ENCODE data around the gene CILP2. TPM values are rescaled to one million over a fixed set of nuclear protein-coding genes. Genes with fewer than 3 reads are reported as not detected.

CILP2 gene
- total RNA-seq, 1 donor from 2014 or later = 0.27 TPM

DNA sequence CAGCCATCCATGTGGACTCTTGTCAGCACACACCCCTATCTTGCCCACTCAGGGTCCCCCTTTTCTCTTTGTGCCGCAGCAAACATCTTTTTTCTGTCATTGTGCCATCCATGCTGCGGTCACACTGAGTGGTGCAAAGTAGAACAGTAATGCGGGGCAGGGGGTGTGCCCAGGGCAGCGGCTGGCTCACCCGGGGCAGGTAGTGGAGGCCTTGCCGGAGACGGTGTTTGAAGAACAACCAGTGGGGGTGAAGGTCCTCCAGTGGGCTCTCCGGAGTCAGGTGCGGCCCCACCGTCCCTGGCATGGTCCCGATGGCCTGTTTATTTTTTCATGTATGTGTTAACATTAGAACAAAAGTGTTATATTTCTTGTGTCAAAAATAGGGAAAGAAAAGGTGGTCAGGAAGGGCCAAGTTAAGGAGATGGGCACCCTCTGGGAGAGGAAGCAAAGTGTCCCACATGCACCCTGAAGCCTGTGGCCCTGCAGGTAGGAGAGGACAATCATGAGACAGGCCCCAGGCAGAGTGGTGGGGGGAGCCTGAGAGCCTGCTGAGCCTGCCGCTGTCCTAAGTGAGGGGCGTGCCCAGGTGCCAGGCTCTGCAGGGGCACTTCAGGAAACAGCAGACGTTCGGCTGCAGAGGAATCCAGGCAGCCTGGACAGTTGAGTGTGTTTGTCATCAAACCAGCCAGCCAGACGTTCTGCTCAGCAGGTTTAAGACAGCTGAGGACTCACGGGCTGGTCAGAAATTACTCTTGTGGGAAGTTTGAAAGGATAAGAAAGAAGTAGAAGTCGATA, 35.1 kb upstream of the CILP2 start:
- DNase-seq (ENCODE audit: low spot score) (no peak), ATAC-seq (no peak)
- intact Hi-C loops (cut with DNase I) = no loop called here

DNA sequence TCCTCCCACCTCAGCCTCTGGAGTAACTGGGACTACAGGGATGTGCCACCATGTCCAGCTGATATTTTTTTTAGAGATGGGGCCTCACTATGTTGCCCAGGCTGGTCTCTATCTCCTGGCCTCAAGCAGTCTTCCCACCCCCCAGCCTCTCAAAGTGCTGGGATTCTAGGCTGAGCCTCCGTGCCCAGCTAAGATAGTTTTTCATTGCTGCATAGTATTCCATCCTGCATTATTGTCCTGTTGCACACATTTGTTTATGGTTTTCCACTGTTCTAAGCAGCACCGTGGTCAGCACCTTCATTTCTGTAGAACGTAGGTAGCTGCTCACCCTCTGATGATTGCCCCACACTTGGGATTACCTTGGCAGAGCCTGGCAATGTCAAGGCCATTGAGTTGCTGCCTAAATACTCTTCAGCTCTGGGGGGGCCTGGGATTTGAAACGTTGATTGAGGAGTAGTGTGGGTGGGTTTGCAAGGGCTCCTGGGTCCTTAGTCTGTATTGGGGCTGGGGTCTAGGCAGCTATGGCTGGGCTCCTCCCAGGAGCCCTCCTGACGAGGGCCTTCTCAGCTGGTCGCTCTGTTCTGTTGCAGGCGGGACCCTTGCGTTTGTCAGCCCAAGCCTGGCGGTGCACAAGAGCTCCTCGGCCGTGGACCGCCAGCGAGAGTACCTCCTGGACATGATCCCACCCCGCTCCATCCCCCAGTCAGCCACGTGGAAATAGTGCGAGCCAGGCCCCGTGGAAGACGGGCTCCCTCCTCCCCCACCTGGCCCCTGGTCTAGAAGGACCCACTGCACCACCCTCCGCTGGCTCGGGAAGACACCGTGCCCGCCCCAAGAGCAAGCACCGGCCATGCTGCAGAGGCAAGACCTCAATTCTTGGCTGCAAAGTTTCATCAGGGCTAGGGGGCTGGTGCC, 33.1 kb upstream of the CILP2 start:
- DNase-seq (ENCODE audit: low spot score) = no peak
- ATAC-seq = no peak

DNA sequence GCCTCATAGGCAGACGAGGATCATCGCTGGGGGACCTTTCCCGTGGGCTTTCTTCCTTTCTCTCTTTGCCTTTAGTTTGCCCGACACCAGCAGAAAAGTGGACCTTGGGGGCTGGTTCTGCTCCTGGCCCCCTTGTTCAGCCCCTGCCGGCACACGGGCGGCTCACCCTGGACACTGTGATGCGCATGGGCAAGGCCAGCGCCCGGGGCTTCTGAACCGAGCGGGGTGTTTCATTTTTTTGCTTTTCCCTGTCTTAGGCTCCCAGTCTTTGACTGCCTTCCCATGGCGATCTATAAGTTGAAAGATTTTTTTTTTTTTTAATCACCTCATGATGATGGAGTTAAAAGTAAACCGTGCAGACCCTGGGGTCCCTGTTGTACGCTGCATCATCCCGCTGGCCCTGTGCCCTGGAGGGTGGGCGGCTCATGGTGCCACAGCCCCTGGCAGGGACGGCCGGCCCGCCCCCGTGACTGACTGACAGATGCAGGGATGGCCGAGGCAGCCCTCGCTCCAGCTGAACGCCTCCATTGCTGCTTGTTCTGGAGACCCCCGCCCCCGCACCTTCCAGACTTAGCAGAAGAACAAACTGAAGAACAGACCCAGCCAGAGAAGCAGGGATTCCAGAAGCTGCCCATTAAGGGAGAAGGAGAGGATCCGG, 32.3 kb upstream of the CILP2 start:
- intact Hi-C loops (cut with DNase I) = no loop called here

More for the DNA sequence above, 33.1 kb upstream of the CILP2 start:
- intact Hi-C loops (cut with DNase I) = no loop called here

DNA sequence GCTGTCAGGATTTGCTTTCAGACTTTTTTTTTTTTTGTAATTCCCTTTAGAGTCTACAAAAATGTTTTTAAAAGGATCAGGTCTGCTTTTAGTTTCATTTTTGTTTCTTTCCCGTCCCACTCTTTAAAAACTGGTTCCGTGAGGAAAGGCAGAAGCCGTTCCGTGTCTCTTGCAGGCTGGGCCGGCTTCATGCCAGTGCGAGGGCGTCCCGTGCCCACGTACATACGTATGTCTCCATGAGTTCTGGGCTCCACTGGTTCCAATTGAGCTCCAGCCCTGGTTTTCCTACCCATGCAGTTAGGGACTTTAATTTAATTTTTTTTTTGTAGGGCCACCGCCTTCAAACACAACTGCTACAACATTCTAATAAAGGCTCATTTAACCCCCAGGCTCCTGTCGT, 31.5 kb upstream of the CILP2 start:
- DNase-seq (ENCODE audit: low spot score) (no peak), ATAC-seq (peak; percentile 38)
- intact Hi-C loops (cut with DNase I) = no loop called here

More for the DNA sequence above, 32.3 kb upstream of the CILP2 start:
- DNase-seq (ENCODE audit: low spot score) (no peak), ATAC-seq (peak; percentile 12)

DNA sequence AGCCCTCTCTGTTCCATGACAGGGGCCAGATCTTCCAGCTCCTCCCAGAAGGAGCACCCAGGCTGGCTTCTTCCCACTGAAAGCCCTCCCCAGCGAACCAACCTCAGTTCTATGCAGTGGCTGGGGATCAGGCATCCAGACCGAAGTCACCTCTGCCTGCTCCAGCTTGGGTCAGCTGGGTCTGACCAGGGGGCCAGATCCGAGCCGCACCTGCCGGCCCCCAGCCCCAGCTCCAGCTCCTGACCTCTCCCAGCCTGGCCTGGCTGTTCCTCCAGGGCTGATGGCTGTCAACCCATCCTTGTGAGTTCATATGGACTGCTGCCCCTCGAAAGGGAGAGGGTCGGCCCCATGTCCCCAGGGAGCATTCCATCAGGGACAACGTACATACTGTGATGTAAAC, 30.7 kb upstream of the CILP2 start:
- no peak for ATAC-seq
- intact Hi-C loops (cut with DNase I) = no loop called here

DNA sequence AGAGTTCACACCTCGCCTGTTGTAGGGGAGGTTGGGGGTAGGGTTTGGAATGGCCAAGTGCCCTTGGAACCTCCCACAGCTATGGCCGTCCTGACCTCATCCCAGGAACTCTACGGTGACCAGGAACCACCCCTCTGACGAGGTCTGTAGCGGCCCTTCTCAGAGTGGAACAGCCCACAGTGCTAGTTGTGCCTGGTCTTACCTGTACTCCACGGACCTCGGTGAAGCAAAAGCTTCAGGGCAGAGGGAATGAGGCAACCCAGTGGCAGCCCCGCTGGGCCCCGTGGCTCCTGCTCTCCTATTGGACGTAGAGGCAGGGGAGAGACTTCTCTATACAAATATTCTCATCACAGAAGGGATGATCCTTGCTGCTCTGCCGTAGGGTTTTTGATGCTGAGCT, 29.8 kb upstream of the CILP2 start:
- no peak for DNase-seq (ENCODE audit: low spot score)
- intact Hi-C loops (cut with DNase I) = no loop called here
- ATAC-seq = no peak

More for the DNA sequence above, 30.7 kb upstream of the CILP2 start:
- DNase-seq (ENCODE audit: low spot score) = no peak

DNA sequence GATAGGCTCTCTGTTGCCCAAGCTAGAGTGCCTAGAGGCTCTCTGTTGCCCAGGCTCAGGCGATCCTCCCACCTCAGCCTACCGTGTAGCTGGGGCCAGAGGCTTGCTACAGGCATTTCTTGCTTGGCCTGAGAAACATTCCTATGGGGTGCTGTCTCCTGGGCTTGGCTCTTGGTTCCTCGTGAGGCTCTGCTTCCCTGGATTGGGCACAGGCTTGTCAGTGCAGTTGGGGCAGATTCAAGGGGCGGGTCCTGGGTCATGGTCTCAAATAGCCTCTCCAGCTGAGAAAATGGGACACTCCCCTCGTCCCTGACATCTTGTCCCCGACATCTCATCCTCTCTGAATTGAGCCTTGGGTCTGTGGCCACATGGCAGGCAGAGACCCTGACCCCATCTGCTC, 27.6 kb upstream of the CILP2 start:
- ATAC-seq = no peak
- no peak for DNase-seq (ENCODE audit: low spot score)
- intact Hi-C loops (cut with DNase I) = no loop called here

DNA sequence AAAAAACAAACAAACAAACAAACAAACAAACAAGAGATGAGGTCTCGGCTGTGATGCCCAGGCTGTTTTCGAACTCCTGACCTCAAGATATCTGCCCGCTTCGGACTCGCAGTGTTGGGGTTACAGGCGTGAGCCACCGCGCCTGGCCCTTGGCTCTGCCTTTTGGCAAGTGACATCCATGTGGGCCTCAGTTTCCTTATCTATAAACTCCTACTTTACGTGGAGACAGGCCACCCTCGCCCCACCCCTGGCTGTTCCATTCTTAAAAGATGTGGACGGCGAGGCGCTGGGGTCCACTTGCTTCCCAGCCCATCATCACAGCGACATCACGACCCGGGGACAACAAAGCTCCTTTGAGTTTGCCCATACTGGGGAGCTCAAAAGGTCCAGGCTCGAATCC, 24.4 kb upstream of the CILP2 start:
- ATAC-seq = no peak
- intact Hi-C loops (cut with DNase I) = no loop called here
- no peak for DNase-seq (ENCODE audit: low spot score)

DNA sequence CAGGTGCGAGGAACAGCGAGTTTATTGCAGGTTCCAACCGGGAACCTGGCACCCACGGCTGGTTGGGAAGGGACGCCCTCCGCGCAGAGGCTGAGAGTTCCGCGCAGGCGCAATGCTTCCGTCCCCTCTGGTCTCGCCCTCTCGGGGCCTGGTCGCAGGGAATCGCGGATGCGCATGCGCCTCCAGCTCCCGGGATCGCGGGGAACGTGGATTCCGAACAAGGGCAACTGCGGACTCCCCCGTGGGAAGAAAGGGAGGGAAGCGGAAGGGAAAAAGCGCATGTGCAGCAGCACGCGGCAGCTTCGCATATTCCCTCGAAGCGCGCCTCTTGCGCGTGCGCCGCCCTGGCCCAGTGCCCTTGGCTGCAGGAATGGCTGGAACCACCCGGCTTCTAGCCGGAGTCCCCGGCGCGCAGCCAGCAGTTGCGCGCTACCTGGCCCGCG, 23.8 kb upstream of the CILP2 start:
- ATAC-seq (peak; percentile 73), DNase-seq (ENCODE audit: low spot score) (peak; percentile 89)
- intact Hi-C loops (cut with DNase I) = no loop called here

DNA sequence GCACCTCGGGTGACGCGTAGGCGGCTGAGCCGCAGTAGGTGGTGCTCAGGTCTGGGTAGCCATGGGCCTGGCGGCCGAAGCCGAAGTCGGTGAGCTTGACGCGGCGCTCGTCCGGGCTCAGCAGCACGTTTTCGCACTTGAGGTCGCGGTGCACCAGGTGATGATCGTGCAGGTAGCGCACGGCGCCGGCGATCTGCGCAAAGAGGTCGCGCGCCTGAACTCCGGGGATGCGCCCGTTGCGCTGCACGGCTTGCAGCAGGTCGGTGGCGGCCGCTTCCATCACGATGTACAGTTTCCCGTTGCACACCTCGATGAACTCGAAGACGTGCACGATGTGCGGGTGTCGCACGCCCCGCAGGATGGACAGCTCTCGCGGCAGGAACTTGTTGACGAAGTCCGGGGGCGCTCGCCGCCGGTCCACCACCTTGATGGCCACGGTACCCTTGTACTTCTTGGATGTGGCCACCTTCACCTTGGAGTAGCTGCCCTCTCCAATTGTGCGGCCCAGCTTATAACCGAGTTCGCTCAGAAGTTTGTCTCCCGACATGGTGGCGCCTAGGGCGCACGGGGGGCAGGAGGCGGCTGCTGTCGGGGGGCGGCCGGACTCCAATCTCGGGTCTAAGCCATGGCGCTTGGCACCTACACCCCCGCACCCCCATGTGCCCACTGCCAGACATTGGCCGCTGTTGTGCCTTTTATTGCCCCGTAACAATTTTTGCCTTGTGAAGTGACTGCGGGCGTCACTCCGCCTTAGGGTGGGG, 23.0 kb upstream of the CILP2 start, which contains the start of gene TSSK6:
TSS of gene TSSK6 (minus strand) at position 668 of the 761 bp plus-strand sequence. CDS start at position 547, 121 bp downstream.
- intact Hi-C loops (cut with DNase I) = no loop called here
- ATAC-seq = peak; percentile 2

DNA sequence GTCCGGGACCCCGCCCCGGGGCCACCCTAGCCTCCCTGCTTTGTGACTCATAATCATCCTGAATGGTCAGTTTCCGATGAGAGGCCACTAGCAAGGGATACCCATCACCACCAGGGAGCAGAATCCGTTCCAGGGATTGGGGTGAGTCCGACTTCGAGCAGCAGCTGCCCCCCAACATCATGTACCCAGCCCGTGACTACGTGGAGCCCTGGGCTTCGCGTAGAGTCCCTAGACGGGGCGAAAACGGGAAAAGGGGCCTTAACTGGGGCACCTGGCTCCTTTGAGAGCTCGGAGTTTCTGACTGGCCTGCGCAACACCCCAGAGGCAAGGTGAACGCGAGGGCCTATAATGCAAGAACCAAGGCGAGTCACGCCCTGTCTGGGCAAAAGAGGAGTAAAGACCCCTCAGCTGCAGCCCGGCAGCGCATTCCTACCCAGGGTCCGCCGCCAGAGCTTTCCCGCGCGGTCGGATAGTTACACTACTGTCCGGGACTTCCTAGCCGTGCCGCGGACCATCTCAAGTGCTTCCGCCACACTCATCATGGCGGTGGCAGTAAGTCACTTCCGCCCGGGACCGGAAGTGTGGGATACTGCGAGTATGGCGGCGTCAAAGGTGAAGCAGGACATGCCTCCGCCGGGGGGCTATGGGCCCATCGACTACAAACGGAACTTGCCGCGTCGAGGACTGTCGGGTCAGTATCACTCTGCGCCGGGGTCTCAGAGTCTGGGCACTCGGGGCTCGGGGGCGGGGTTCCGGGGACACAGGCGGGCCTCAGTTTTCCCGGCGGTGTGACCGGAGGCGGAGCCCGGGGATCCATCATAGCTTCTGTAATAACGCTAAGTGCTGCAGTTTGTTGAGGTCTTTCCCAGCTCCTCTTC, 22.2 kb upstream of the CILP2 start, which contains the start of gene NDUFA13:
TSS of gene NDUFA13 (plus strand) at position 584 of the 878 bp plus-strand sequence. CDS start at position 598, 14 bp downstream.
- DNase-seq (ENCODE audit: low spot score) = peak; percentile 95
- intact Hi-C loops (cut with DNase I) = no loop called here
- peak; percentile 96 for ATAC-seq

More for the DNA sequence above, 23.0 kb upstream of the CILP2 start, which contains the start of gene TSSK6:
- no peak for DNase-seq (ENCODE audit: low spot score)

DNA sequence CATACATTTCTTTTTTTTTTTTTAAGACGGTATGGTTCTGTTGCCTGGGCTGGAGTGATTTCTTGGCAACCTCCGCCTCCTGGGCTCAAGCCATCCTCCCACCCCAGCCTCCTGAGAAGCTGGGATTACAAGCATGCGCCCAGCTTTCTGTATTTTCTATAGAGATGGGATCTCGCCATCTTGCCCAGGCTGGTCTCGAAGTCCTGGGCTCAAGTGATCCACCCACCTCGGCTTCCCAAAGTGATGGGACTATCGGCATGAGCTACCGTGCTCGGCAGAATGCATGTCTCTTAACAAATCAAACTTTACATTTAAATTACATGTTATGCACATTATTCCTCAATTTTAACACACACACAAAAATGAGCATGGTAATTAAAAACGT, 20.8 kb upstream of the CILP2 start:
- no peak for ATAC-seq
- DNase-seq (ENCODE audit: low spot score) = no peak
- intact Hi-C loops (cut with DNase I) = no loop called here

DNA sequence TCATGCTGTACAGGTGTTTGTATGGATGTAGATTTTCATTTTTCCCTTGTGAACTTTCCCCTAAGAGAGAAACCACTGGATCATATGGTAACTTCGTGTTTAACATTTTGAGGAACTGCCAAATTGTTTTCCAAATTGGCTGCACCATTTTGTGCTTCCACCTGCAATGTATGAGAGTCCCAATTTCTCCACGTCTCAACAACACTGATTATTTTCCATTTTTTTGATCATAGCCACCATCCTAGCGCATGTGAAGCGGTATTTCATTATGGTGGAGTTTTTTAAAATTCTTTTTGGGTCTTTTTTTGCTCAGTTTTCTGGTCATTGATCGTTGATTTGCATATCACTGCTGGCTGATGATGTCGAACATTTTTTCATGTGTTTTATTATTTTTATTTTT, 17.1 kb upstream of the CILP2 start:
- DNase-seq (ENCODE audit: low spot score) (no peak), ATAC-seq (no peak)
- intact Hi-C loops (cut with DNase I) = no loop called here

DNA sequence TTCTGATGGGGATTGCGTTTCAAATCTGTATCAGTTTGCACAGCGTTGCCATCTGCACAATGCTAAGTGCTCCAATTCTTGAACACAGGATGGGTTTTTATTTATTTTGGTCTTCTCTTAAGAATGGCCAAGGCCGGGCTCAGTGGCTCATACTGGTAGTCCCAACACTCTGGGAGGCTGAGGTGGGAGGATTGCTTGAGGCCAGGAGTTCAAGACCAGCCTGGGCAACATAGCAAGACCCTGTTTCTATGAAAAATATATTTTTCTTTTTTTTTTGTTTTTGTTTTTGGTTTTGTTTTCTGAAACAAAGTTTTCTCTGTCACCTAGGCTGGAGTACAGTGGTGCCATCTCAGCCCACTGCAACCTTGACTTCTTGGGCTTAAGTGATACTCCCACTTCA, 14.9 kb upstream of the CILP2 start:
- ATAC-seq = no peak
- DNase-seq (ENCODE audit: low spot score) = no peak
- intact Hi-C loops (cut with DNase I) = no loop called here

DNA sequence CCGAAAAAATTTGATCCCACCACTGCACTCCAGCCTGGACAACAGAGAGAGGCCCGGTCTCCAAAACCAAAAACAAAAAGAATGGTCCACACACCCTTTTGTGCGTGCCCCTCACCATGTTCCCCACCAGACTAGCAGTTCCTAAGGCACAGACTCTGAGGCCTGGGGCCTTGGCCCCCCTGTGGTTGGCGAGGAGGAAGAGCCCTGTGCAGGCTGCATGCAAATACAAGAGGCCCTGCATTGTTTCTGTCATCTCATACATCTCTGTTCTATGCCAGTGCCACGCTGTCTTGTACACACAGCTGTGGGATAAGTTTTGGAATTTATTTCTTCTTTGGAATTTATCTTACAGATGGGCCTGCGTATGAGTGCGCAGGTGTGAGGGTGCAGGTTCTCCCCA, 14.0 kb upstream of the CILP2 start:
- DNase-seq (ENCODE audit: low spot score) = no peak
- no peak for ATAC-seq
- intact Hi-C loops (cut with DNase I) = no loop called here

DNA sequence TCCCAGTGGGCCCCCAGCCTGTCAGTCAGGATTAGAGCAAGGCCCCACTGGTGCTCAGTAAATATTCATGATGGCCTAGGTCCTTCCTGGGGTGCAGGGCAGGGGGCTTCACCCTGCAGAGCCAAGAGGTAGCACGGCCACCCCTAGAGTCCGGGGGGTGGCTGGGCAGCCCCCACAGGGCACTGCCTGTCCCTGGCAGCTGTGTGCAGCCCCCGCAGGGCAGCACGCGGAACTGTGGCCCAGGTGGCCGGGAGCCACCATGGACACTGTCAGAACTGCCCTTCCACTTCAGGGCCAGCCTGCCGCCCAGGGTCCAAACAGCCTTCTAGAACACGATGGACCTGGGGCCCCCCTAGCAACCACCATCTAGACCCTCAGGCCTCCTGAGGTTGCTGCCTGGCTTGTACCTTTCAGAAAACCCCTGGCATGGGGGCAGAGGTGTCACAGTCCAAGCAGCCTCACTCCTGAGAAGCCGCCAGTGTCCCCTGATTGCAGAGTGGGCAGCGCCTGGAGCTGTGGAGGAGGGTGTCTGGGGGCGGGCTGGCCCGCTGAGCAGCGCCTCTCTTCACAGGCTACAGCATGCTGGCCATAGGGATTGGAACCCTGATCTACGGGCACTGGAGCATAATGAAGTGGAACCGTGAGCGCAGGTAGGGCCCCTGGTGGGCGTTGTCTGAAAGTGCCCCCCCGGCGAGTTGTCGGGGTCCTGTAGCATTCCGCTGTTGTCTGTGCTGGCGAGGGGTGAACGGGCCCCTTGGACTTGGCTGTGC, 12.3 kb upstream of the CILP2 start:
- intact Hi-C loops (cut with DNase I) = no loop called here
- no peak for DNase-seq (ENCODE audit: low spot score)
- ATAC-seq = no peak

Measured in sciatic nerve (tissue), 2 donors.